Medulla oblongata (tissue), 1 donor: ENCODE results near the gene UNKL.
A peak's percentile ranks its signal among the peaks of the same experiment; 100 is the strongest.

Experiments used
- DNase-seq: peaks from one replicate; pipeline ENCODE4 v3.0.0-alpha.2; 2015; ENCODE audit errors: extremely low spot score

Gene UNKL, protein sequence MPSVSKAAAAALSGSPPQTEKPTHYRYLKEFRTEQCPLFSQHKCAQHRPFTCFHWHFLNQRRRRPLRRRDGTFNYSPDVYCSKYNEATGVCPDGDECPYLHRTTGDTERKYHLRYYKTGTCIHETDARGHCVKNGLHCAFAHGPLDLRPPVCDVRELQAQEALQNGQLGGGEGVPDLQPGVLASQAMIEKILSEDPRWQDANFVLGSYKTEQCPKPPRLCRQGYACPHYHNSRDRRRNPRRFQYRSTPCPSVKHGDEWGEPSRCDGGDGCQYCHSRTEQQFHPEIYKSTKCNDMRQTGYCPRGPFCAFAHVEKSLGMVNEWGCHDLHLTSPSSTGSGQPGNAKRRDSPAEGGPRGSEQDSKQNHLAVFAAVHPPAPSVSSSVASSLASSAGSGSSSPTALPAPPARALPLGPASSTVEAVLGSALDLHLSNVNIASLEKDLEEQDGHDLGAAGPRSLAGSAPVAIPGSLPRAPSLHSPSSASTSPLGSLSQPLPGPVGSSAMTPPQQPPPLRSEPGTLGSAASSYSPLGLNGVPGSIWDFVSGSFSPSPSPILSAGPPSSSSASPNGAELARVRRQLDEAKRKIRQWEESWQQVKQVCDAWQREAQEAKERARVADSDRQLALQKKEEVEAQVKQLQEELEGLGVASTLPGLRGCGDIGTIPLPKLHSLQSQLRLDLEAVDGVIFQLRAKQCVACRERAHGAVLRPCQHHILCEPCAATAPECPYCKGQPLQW

DNA sequence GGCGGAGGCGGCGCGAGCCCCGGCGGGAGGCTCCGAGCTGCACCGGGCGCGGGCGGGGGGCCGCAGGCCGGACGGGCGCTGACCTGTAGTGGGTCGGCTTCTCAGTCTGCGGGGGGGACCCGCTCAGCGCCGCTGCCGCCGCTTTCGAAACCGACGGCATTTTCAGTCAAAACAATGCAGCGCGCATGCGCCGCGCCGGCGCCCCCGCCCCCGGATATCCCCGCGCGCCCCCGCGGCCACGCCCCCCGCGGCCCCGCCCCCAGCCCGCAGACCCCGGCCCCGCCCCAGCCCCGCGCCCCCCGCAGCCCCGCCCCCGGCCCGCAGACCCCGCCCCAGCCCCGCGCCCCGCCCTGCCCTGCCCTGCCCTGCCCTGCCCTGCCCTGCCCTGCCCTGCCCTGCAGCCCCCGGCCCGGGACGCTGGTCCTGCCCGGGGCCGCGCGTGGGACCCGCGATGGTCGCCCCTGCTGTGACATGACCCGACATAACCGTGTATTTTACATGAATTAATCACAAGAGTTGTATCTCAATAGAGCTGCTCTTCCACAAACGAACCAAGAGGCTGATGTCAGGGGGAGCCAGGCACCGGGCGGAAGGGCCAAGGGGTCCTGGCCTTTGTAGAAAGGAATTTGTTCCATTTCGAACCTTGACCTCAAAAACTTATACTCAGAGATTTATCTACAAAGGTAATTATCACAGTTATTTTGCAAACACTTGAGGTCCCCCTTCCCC is at the start of gene UNKL:
Gene UNKL, minus strand, starts transcription at position 173 of the 729 bp plus-strand sequence. Its CDS starts 13 bp downstream, at position 160.
- DNase-seq = peak; percentile 34

DNA sequence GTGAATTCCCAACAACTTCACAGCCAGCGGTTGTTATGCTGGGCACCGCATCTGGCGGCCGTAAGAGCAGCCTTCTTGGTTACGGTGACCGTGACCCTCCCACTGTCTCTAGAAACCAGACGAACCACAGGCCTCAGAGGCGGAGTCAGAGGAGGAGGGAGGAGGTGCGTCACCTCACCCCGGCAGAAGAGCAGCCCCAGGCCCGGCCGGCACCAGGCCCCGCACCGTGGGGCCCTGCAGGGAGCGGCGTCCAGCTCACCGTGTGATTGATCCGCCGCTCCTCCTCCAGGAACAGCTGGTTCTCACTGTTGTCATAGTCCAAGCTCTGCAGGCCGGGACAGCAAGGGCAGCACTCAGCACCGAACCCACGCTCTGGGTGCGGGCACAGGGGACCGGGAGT is 46.6 kb upstream of the UNKL start:
- no peak for DNase-seq

DNA sequence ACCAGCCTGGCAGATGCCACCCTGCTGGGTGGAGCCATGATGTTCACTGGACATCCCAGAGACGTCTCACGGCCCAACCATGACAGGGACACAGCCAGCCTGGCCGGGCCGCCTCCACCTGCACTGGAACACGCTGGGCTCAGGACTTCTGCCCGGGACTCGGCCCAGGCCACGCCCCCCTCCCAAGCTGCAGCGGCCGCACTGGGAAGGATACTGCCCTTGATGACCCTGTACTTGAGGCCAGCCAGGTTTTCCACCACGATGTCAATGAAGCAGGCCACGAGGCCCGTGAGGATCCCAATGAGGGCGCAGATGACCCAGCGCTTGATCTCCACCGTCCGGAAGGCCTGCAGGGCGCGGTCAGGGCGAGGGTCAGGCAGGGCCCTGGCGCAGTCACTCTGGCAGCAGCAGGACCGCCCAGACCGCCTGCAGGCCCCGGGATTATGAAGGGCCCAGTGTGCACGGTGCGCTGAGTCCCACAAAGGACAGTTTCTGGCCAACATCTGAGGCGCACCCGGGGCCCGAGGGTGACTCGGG is 46.2 kb upstream of the UNKL start:
- no peak for DNase-seq

DNA sequence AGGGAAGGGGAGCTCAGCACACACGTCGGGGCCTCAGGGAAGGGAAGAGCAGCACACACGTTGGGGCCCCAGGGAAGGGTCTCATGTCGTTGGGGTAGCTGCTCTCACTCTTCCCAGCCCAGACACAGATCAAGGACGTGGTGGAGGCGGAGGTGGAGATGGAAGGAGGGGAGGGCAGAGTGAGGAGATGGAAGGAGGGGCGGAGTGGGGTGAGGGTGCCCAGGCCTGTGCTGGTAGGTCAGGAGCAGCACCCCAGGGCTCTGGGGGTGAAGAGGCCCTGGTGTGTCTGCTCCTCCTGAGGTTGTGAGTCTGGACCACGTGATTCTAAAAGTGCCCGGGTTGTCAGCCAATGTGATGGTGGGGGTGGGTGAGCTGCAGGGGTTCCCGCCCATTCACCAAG is 45.5 kb upstream of the UNKL start:
- DNase-seq = no peak

DNA sequence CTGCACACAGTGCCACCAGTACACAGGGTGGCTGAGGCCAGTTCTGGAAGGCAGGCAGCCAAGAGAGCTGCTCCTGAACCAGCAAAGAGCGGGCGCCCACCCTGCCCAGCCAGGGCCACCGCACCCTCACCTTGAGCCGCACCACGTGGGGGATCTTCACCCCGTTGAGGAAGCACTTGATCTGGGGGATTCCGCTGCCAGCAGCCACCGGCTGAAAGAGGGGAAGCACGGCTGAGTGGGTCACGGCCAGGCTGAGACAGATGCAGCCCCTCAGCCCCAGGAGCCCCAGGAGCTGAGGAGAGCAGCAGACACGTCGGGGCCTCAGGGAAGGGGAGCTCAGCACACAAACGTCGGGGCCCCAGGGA is 44.5 kb upstream of the UNKL start:
- DNase-seq = no peak

GRCh38 chr16:1458336-1458976 is 44.0 kb upstream of the UNKL start:
- no peak for DNase-seq

DNA sequence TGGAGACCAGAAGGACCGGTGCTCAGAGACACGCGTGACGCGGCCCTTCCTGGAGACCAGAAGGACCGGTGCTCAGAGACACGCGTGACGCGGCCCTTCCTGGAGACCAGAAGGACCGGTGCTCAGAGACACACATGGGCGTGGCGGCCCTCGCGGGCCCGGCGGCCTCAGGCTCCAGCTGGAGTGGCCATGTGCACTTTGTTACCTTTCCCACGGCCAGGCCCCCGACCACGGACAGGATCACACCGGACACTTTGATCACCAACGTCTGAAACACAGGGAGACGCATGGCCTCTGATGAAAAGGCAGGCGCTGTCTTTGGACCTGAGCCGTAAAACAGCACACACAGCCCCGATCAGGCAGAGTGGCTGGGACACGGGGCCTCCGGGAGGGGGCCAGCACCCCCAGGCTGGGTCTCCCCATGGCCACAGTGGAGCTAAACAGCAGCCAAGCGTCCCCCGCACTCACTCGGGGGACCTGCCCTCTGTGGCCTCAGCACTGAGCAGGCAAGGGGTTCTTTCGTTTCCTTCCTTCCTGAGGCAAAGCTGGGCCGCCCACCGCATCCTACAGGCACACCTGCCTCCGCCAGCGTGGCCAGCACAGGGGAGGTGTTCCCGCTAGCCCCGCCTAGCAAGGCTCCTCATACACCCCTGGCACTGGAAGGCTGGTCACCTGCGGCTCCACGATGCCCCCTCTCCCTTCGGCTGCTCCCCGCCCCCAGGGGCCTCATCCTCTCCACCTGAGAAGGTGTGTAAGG is 43.2 kb upstream of the UNKL start:
- no peak for DNase-seq

- DNase-seq = no peak
Measured at GRCh38 chr16:1456951-1457350, 42.4 kb upstream of the UNKL start.

DNA sequence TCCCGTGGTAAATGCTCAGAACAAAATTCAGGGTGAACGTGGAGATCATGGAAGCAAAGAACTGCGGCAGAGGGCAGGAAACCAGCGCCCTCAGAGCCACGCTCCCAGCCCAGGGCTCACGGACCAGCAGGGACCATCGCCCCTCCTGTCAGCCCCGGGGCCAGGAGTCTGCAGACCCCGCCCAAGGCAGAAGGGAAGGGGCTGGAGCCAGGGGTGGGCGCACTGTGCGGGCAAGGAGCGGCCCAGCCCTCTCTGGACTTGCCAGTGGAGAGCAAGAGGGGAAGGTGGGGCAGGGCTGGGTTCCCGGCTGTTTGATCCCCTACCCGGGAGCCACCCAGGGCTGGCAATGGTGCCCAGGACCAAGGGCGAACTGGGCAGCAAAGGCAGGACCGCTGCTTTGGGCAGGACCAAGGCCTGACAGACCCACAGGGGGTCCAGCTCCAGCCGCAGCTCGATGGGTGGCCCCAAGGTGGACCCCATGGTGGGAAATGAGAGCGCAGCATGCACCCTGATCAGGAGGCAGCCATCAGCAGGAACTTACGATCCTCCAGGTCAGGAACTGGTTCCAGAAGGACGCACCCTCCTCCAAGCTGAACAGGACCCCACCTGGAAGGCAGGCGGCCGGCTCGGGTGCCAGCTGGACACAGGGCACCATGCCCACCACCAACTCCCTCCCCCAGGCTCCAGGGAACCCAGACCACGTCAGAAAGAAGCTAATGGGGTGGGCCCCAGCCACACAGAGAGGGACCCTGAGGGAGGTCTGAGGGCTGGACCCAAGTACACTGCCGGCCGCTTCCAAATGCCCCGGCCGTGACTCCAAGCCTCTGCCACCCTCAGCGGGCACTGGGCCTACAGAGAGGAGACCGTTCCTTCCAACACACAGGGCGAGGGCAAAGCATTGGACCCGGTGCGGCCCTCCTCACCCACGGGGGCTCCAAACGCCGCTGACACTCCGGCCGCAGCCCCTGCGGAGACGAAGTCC is 41.0 kb upstream of the UNKL start:
- DNase-seq = no peak

DNA sequence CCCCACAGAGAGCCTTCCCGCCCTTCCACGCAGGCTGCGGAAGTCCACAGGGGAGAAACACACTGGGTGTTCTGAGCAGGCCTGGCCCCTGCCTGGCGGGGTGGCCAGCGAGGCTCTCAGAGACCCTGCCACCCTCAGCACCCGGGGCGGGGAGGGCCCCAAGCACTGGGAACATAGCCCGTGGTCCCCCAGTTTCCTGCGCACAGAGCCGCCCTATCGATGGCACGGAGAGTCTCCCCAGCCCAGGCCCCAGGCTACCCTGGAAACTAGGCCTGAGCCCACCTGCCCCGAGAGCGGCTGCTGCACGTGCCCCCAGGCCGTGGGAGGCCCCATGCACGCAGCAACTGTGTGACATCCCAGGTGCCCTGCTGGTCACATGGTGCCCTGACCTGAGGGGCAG is 40.1 kb upstream of the UNKL start:
- DNase-seq = no peak

- no peak for DNase-seq
Measured at GRCh38 chr16:1453316-1453715, 38.8 kb upstream of the UNKL start.

- DNase-seq = no peak
Measured at GRCh38 chr16:1452530-1452929, 38.0 kb upstream of the UNKL start.

DNA sequence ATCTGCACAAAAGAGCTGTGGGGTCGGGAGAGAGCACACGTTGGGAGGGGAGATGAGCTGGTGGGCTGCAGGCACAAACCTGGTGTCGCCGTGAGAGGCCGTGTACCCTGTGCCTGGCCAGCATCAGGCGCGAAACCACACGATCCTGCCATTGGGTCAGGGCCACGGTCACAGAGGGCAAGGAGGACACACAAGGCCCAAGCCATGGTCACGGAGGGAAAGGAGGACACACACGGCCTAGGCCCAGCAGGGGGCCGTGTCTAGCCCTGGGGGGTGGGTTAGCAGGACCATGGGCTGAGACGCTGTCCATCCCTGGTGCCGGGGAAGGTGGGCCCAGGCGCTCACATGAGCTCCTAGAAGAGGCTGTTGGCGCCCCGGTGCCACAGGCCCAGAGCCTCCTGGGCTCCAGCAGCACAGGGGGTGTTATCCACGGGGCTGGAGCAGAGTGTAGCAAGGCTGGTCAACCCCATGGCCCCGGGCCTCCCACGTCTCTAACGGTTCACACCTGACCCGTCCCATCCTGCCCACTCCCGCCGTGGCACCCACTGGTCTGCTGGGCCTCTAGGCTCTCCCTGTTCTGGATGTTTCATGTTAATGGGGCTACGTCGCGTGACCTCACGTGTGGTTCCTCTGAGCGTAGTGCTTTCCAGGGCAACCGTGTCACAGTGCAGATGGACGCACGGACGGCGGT is 37.3 kb upstream of the UNKL start:
- no peak for DNase-seq

DNA sequence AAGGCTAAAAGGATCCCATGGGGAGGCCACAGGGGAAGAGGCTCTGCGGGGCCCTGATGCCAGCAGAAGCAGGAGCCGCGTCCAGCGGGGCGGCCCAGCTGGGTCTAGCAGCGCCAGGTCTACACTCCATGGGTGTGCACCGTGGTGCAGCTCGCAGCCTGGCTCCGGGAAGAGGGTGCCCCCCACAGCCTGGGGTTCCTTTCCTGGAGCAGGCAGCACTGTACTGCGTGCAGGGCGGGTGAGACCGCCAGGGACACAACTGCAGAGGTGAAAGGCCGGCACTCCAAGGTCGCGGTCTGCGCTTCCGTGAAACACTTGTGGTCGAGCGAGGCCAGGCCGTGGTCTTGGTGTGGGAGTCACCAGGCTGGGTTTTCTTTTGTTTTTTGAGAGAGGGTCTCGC is 36.3 kb upstream of the UNKL start:
- no peak for DNase-seq

- DNase-seq = no peak
Measured at GRCh38 chr16:1450218-1450617, 35.7 kb upstream of the UNKL start.

DNA sequence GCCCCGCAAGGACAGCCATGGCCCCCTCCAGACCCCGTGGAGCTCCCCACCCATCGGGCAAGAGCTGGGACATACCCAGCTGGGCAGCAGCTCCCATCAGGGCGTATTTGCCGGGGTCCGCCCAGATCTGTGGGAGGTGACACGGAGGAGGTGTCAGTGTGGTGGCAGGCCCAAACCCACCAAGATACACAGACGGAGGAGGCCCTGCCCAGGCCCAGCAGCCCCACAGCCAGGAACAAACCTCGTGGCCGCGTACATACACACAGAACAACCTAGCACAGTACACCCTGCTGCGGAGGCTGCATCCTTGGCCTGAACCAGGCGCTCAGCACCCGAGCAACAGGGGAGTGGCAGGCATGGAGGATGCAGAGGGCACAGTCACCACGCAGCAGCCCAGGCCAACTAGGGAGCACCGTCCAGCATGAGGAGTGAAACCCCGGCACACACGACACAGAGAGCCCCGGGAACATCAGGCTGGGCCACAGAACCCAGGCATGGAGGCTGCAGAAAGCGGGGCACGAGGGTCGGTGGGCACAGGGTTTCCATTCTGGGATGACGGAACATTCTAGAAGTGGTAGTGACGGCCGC is 34.8 kb upstream of the UNKL start:
- no peak for DNase-seq

GRCh38 chr16:1448536-1449116 is 34.1 kb upstream of the UNKL start:
- DNase-seq = no peak

DNA sequence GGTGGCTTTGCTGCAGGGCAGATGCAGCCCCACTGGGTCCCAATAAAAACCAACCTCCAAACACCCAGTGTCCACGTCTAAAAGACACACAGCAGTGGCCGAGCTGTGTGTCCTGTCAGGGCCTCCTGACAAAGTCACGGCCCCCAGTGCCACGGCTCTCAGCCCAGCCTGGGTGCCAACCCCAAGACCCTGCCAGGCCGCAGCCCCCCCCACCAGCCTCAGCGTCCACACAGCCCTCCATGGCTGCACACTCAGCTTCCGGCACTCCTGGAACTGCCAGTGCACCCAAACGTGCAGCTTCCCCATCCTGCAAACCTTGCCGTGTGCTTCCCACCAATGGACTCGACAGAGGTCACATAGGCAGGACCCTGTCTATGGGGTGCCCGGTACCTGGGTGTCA is 33.5 kb upstream of the UNKL start:
- DNase-seq = no peak
